Stimulated activated CD8-positive, alpha-beta memory T cell treated with anti-CD3 and anti-CD28 coated beads, Interleukin-2, amount 100 ng/mL, for 1 hour (primary cell): ENCODE data around the gene DRD2.
A peak's percentile ranks its signal among the peaks of the same experiment; 100 is the strongest.

Source experiments
- DNase-seq, 2 donors: peaks; one replicate each; pipeline ENCODE4 v3.0.0-alpha.2; 2020; ENCODE audit warnings: low read depth in 2 of 2

The DRD2 gene

GRCh38 chr11:113484223-113484622, 9.0 kb upstream of the DRD2 start:
- no peak for DNase-seq

- DNase-seq, result no peak
These were observed 6.5 kb upstream of the DRD2 start for GRCh38 chr11:113481672-113482071.

GRCh38 chr11:113481226-113481625, 6.0 kb upstream of the DRD2 start:
- DNase-seq, result no peak

GRCh38 chr11:113477321-113477720, 2.1 kb upstream of the DRD2 start:
- no peak for DNase-seq

GRCh38 chr11:113476553-113476952, 1.4 kb upstream of the DRD2 start:
- no peak for DNase-seq

GRCh38 chr11:113474362-113475159, 637 bp downstream of the DRD2 start:
- peak; percentile 2 to 8 for DNase-seq

GRCh38 chr11:113473983-113474361, 1.2 kb downstream of the DRD2 start:
- no peak for DNase-seq

DNA sequence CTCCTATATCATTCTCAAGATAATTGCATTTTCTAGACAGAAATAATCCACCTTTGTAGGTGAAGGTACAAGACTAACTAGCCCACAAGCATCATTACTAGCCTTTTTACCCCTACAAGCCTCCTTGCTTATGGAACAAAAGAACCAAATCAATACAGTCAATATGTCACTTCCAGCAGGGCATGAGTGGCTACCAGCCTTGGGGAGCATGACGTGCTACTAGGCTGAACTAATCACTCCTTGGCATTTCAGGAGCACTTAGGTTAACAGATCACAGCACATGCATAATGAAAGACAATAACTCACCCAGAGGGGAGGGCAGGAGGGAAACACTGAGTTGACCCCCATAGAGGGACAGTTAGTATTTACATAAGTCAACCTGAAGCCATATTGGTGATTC, 2.7 kb downstream of the DRD2 start:
- DNase-seq, result no peak

DNA sequence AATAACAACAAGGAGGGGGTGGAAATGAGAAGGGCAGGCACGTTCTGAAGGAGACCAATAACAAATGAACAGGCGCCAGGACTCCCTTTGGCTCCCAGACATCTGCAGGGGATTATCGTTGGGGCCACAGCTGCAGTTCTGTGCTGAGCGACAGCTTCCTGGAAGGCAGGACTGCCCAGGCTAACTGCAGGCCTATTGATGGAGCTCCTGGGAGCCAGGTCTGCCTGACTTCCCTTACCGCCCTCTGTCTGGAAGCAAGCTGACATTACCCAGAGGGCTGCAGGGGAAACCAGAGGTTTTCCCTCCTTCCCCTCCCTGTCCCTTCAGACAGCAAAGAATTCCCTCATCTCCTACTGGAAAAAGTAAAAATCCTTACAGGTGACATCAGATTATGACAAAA, 5.0 kb downstream of the DRD2 start:
- no peak for DNase-seq

GRCh38 chr11:113468726-113469345, 6.4 kb downstream of the DRD2 start:
- no peak for DNase-seq

- no peak for DNase-seq
These were observed 7.7 kb downstream of the DRD2 start for GRCh38 chr11:113467545-113467944.

- no peak for DNase-seq
These were observed 9.4 kb downstream of the DRD2 start for GRCh38 chr11:113465786-113466185.

- DNase-seq, result no peak
These were observed 10.8 kb downstream of the DRD2 start for GRCh38 chr11:113464416-113464815.

DNA sequence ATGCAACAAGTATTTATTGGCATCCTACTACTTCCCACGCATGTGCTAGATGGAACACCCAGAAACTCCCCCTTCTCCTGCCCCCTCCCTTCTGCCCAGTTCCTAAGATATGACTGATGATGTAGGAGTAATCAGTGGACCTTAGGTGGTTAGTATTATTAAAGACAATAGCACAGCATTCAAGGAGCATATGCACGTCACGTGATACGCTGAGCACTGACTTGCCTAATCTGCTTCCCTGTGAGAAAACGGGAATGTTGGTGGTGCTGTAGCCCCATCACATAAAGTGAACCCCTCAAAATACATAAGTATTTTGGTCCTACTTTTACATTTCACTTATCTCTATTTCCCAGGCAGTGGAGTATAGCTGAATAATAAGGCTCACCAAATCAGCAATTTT, 12.4 kb downstream of the DRD2 start:
- no peak for DNase-seq

GRCh38 chr11:113461639-113462038, 13.6 kb downstream of the DRD2 start:
- no peak for DNase-seq

GRCh38 chr11:113460469-113460868, 14.7 kb downstream of the DRD2 start:
- DNase-seq, result no peak

- DNase-seq, result no peak
These were observed 17.0 kb downstream of the DRD2 start for GRCh38 chr11:113458189-113458588.

- DNase-seq, result no peak
These were observed 17.4 kb downstream of the DRD2 start for GRCh38 chr11:113457784-113458183.

DNA sequence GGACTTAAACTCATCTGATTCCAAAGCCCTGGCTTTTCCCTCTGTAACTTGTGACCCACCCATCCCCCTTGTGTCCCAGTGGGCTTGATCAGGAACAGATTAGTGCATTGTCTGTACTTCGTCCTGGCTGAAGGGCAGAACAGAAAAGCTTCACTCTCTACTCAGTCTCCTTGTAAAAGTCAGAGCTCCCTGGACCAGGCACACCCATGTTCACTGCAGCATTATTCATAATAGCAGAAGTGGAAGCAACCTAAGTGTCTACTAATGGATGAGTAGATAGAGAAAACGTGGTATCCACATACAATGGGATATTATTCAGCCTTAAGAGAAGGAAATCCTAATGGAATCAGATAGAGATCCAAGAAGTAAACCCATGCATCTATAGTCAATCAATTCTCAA, 20.7 kb downstream of the DRD2 start:
- no peak for DNase-seq

DNA sequence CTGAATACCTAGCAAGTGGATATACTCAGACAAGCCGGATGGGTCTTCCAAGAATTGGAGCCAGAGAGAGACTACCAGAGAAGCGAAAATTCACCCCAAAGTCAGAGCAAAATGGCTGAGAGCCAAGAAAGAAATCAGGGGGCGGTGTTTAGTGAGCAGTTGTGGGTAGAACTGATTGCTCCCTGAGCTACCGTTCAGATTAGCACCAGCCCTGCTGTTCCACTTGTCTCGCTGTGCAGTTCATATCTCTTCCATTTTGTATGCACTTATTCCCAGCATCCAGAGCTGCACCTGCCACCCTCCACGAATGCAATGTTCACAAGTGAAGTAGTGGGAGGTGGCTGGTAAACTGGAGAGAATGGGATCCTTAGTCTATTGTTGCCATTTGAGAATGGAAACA, 25.5 kb downstream of the DRD2 start:
- DNase-seq, result no peak

- no peak for DNase-seq
These were observed 26.9 kb downstream of the DRD2 start for GRCh38 chr11:113448316-113448677.

- DNase-seq, result no peak
These were observed 27.4 kb downstream of the DRD2 start for GRCh38 chr11:113447621-113448315.

DNA sequence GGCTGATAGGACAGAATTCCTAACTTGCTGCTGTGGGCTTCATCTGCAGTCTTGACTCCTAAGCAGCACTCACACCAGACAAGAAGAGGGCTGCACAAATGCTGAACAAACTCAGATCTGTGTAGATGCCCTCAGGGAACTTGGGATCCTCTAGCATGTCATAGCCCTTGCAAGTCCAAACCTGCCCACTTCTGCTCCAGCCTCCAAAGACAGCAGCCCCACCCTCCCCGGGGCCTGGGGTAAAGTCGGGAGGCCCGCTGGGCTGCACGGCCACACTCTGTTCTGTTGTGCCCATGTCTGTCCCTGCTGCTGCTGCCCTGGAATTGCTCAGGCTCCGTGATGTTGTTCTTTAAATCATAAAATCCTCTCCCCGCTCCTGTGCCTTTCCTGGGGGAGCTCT, 28.3 kb downstream of the DRD2 start:
- no peak for DNase-seq
